DOHH2 (cell line): ENCODE data around the gene MUC5B.

Experiments
- EZH2phosphoT487 ChIP-seq: fragments of 200-600 bp; sonication (generic); IDR thresholded peaks from 2 replicates; pipeline ENCODE4 v1.6.1; 2017; ENCODE audit warnings: borderline replicate concordance, mild to moderate bottlenecking, antibody characterized with exemption, low read length, moderate library complexity, mixed read lengths
- TF ChIP-seq, protein P1 (sequence below): fragments of 200-600 bp; sonication (generic); IDR thresholded peaks from one replicate; pipeline ENCODE4 v1.5.1; 2014; ENCODE audit warnings: antibody characterized with exemption, mild to moderate bottlenecking, low read depth, low read length; ENCODE audit not compliant: poor library complexity, severe bottlenecking

DNA sequence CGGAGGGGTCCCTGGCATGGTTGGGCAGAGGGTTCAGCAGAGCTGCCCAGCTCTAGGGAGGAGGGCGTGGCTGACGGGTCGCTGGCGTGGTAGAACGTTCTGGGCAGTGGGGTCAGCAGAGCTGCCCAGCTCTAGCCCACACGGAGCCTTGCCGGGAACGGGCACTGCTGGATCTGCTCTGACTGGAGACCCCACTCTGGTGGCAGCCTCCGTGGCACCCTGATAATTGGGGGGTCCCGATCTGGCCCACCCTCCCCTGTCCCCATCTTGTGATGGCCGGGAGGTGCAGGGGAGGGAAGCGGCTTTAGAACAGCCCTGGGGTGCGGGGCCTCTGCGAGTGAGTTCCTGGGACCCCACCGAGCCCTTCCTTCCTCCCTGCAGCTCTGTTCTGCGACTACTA lies 43.2 kb upstream of the MUC5B start:
- TF ChIP-seq, protein P1, sequence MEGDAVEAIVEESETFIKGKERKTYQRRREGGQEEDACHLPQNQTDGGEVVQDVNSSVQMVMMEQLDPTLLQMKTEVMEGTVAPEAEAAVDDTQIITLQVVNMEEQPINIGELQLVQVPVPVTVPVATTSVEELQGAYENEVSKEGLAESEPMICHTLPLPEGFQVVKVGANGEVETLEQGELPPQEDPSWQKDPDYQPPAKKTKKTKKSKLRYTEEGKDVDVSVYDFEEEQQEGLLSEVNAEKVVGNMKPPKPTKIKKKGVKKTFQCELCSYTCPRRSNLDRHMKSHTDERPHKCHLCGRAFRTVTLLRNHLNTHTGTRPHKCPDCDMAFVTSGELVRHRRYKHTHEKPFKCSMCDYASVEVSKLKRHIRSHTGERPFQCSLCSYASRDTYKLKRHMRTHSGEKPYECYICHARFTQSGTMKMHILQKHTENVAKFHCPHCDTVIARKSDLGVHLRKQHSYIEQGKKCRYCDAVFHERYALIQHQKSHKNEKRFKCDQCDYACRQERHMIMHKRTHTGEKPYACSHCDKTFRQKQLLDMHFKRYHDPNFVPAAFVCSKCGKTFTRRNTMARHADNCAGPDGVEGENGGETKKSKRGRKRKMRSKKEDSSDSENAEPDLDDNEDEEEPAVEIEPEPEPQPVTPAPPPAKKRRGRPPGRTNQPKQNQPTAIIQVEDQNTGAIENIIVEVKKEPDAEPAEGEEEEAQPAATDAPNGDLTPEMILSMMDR, result no peak
- no peak for TF ChIP-seq EZH2phosphoT487
